GM19351 (cell line): ENCODE results near the gene DLG5.

Experiments
- ATAC-seq: cut with Tn5 transposase; IDR thresholded peaks from one replicate; pipeline ENCODE4 v1.9.1; 2021; ENCODE audit warnings: mild to moderate bottlenecking, moderate library complexity; ENCODE audit not compliant: unreplicated experiment

Gene DLG5

GRCh38 chr10:77926566-77927401, at the start of gene DLG5:
DLG5 (minus strand) TSS chr10:77926755; CDS start chr10:77926520, 235 bp downstream.
- peak; percentile 62 for ATAC-seq

GRCh38 chr10:77975086-77975666, 48.6 kb upstream of the DLG5 start:
- ATAC-seq: no peak

GRCh38 chr10:77974396-77975074, 48.0 kb upstream of the DLG5 start:
- no peak for ATAC-seq

GRCh38 chr10:77973276-77973675, 46.7 kb upstream of the DLG5 start:
- ATAC-seq: no peak

- ATAC-seq: no peak
These were observed 45.6 kb upstream of the DLG5 start for GRCh38 chr10:77972148-77972547.

- no peak for ATAC-seq
These were observed 45.2 kb upstream of the DLG5 start for GRCh38 chr10:77971804-77972144.

- no peak for ATAC-seq
These were observed 44.6 kb upstream of the DLG5 start for GRCh38 chr10:77970869-77971803.

GRCh38 chr10:77969114-77969513, 42.6 kb upstream of the DLG5 start:
- ATAC-seq: no peak

- ATAC-seq: no peak
These were observed 41.1 kb upstream of the DLG5 start for GRCh38 chr10:77967611-77968022.

- no peak for ATAC-seq
These were observed 38.7 kb upstream of the DLG5 start for GRCh38 chr10:77965294-77965693.

- no peak for ATAC-seq
These were observed 38.3 kb upstream of the DLG5 start for GRCh38 chr10:77964811-77965210.

- no peak for ATAC-seq
These were observed 37.3 kb upstream of the DLG5 start for GRCh38 chr10:77963901-77964300.

GRCh38 chr10:77962350-77963146, 36.0 kb upstream of the DLG5 start:
- ATAC-seq: no peak

- no peak for ATAC-seq
These were observed 35.1 kb upstream of the DLG5 start for GRCh38 chr10:77961668-77962067.

GRCh38 chr10:77960829-77961329, 34.3 kb upstream of the DLG5 start:
- no peak for ATAC-seq

GRCh38 chr10:77959887-77960455, 33.4 kb upstream of the DLG5 start:
- ATAC-seq: no peak

GRCh38 chr10:77959384-77959783, 32.8 kb upstream of the DLG5 start:
- no peak for ATAC-seq

- ATAC-seq: no peak
These were observed 28.6 kb upstream of the DLG5 start for GRCh38 chr10:77955136-77955535.

- no peak for ATAC-seq
These were observed 22.6 kb upstream of the DLG5 start for GRCh38 chr10:77949167-77949566.

GRCh38 chr10:77946084-77946483, 19.5 kb upstream of the DLG5 start:
- ATAC-seq: no peak
